Measurements from ENCODE around the gene SH3BP2.

The SH3BP2 gene

GRCh38 chr4:2828758-2829181 lies 35.9 kb downstream of the SH3BP2 start:
- H3K4me3 ChIP-seq (replicated peaks; ENCODE audit: low read depth, low read length), result no peak overlapping the region
- no peak for TF ChIP-seq CTCF (IDR thresholded peaks at IDR 0.05; ENCODE audit: low read length, missing control alignments)
- no peak for DNase-seq (ENCODE audit: low read depth)

DNA sequence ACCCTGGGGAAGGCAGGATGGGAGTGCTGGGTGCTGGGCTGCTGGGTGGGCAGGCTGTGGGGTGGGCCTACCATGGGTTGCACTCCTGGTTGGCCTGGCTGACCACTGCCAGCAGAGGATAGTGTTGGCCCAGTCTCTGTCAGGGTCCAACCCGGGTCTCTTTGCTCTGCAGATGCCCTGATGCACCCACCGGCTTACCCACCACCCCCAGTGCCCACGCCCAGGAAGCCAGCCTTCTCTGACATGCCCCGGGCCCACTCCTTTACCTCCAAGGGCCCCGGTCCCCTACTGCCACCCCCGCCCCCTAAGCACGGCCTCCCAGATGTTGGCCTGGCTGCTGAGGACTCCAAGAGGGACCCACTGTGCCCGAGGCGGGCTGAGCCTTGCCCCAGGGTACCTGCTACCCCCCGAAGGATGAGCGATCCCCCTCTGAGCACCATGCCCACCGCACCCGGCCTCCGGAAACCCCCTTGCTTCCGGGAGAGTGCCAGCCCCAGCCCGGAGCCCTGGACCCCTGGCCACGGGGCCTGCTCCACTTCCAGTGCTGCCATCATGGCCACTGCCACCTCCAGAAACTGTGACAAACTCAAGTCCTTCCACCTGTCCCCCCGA lies 36.5 kb downstream of the SH3BP2 start:
- no peak for TF ChIP-seq CTCF (IDR thresholded peaks at IDR 0.05; ENCODE audit: low read length, missing control alignments)
- H3K4me3 ChIP-seq (replicated peaks; ENCODE audit: low read depth, low read length), result no peak overlapping the region
- DNase-seq (ENCODE audit: low read depth), result no peak

DNA sequence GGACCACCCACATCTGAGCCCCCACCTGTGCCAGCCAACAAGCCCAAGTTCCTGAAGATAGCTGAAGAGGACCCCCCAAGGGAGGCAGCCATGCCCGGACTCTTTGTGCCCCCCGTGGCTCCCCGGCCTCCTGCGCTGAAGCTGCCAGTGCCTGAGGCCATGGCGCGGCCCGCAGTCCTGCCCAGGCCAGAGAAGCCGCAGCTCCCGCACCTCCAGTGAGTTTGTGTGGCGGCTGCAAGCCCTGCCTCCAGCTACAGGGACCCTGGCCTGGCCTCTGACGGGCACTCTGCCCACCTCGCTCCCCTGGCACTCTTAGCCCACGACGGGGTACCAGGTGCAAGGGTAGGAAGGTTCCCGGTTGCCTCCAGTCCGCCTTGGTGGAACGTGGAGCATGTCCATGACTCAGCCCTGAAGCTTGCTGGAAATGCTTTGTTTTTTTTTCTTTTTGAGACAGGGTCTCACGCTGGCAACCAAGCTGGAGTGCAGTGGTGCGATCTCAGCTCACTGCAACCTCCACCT lies 37.1 kb downstream of the SH3BP2 start:
- no peak overlapping the region for H3K4me3 ChIP-seq (replicated peaks; ENCODE audit: low read depth, low read length)
- DNase-seq (ENCODE audit: low read depth), result no peak
- TF ChIP-seq CTCF (IDR thresholded peaks at IDR 0.05; ENCODE audit: low read length, missing control alignments), result no peak

DNA sequence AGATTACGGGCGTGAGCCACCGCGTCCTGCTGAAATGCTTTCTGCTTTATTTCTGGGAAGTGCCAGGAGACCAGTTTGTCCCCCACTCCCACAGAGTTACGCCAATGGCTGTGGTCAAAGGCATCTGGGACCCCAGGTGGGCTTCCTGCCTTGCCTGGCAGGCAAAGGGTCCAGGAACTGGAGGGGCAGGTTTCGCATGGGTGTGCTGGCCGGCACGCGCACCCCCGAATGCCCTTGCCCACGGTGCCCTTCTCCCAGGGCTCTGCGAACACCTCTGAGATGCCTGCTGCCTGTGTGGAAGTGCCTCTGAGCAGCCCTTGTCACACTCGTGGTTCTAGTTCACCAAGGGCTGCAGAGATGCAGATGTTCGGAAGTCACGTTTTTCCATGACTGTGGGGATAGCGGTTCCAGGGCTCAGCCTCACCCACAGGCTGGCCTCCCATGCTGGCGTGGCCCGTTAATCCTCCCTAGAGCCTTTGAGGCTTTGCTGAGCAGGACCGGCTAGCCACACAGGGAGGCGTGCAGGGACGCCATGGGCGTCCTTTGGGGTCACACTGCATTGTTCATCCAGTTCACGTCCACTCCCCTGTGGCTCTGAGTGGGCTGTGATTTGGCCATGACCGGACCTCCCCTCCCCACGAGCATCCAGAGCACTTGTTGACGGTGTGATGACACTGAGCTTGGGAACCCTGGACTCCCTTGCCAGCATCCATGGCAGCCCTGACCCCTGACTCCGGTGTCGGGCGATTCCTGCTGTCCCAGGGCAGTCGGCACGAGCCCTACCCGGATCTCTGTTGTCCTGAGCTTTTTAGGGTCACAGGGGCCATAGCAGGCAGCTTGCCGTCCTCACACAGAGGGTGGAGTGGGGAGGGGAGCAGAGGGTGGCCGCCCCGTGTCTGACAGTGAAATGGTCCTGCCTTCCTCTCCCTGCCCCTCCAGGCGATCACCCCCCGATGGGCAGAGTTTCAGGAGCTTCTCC lies 38.0 kb downstream of the SH3BP2 start:
- H3K4me3 ChIP-seq (replicated peaks; ENCODE audit: low read depth, low read length), result no peak overlapping the region
- TF ChIP-seq CTCF (IDR thresholded peaks at IDR 0.05; ENCODE audit: low read length, missing control alignments), result no peak
- no peak for DNase-seq (ENCODE audit: low read depth)

- no peak for TF ChIP-seq CTCF (IDR thresholded peaks at IDR 0.05; ENCODE audit: low read length, missing control alignments)
- no peak overlapping the region for H3K4me3 ChIP-seq (replicated peaks; ENCODE audit: low read depth, low read length)
- no peak for DNase-seq (ENCODE audit: low read depth)
These were observed 38.9 kb downstream of the SH3BP2 start for GRCh38 chr4:2831611-2832308.

- no peak for DNase-seq (ENCODE audit: low read depth)
- TF ChIP-seq CTCF (IDR thresholded peaks at IDR 0.05; ENCODE audit: low read length, missing control alignments), result no peak
- H3K4me3 ChIP-seq (replicated peaks; ENCODE audit: low read depth, low read length), result no peak overlapping the region
These were observed 39.6 kb downstream of the SH3BP2 start for GRCh38 chr4:2832309-2832980.
